Measurements from ENCODE around the gene SLC36A2.
"Not testable (repeated sequence)": the region's sequence is repeated elsewhere in the genome, so short reads cannot be mapped to it uniquely, and the experiment has no call there.

Gene SLC36A2

GRCh38 chr5:151320481-151320880 lies 26.9 kb downstream of the SLC36A2 start:
- no peak overlapping the region for H3K9ac ChIP-seq (ENCODE audit: low read length)
- no peaks in the 10 kb centered on the region for H3K4me1 ChIP-seq (ENCODE audit: control insufficient read depth, insufficient read depth, low read length)
- no peaks in the 10 kb centered on the region for H3K36me3 ChIP-seq (ENCODE audit: control insufficient read depth, insufficient read depth, low read length)
- H3K9me3 ChIP-seq (ENCODE audit: control insufficient read depth, low read length) = no peaks in the 10 kb centered on the region
- H3K27me3 ChIP-seq (ENCODE audit: control insufficient read depth, insufficient read depth, low read length) = no peaks in the 10 kb centered on the region
- no peak overlapping the region for H3K4me3 ChIP-seq (ENCODE audit: low read length)

- no peak overlapping the region for H3K9ac ChIP-seq (ENCODE audit: low read length)
Observed at GRCh38 chr5:151318850-151319732, 28.3 kb downstream of the SLC36A2 start.

GRCh38 chr5:151317871-151318270 lies 29.5 kb downstream of the SLC36A2 start:
- no peaks in the 10 kb centered on the region for H3K4me1 ChIP-seq (ENCODE audit: control insufficient read depth, insufficient read depth, low read length)
- H3K27me3 ChIP-seq (ENCODE audit: control insufficient read depth, insufficient read depth, low read length) = no peaks in the 10 kb centered on the region
- H3K9ac ChIP-seq (ENCODE audit: low read length) = no peak overlapping the region
- H3K9me3 ChIP-seq (ENCODE audit: control insufficient read depth, low read length) = no peaks in the 10 kb centered on the region
- no peaks in the 10 kb centered on the region for H3K36me3 ChIP-seq (ENCODE audit: control insufficient read depth, insufficient read depth, low read length)
- no peak overlapping the region for H3K4me3 ChIP-seq (ENCODE audit: low read length)

More at GRCh38 chr5:151318850-151319732, 28.3 kb downstream of the SLC36A2 start:
- no peaks in the 10 kb centered on the region for H3K27me3 ChIP-seq (ENCODE audit: control insufficient read depth, insufficient read depth, low read length)
- no peaks in the 10 kb centered on the region for H3K9me3 ChIP-seq (ENCODE audit: control insufficient read depth, low read length)
- H3K4me3 ChIP-seq (ENCODE audit: low read length) = no peak overlapping the region
- H3K36me3 ChIP-seq (ENCODE audit: control insufficient read depth, insufficient read depth, low read length) = no peaks in the 10 kb centered on the region
- H3K4me1 ChIP-seq (ENCODE audit: control insufficient read depth, insufficient read depth, low read length) = no peaks in the 10 kb centered on the region

- Histone ChIP-seq H3K9me3 (ENCODE audit: control insufficient read depth, low read length) (no peaks in the 10 kb centered on the region), H3K9ac (ENCODE audit: low read length) (no peak overlapping the region), H3K4me3 (ENCODE audit: low read length) (no peak overlapping the region), H3K36me3 (ENCODE audit: control insufficient read depth, insufficient read depth, low read length) (no peaks in the 10 kb centered on the region), H3K4me1 (ENCODE audit: control insufficient read depth, insufficient read depth, low read length) (no peaks in the 10 kb centered on the region), H3K27me3 (ENCODE audit: control insufficient read depth, insufficient read depth, low read length) (no peaks in the 10 kb centered on the region)
Observed at GRCh38 chr5:151315998-151316597, 31.3 kb downstream of the SLC36A2 start.

- Histone ChIP-seq H3K9me3 (ENCODE audit: control insufficient read depth, low read length) (no peaks in the 10 kb centered on the region), H3K4me1 (ENCODE audit: control insufficient read depth, insufficient read depth, low read length) (no peaks in the 10 kb centered on the region), H3K36me3 (ENCODE audit: control insufficient read depth, insufficient read depth, low read length) (no peaks in the 10 kb centered on the region), H3K9ac (ENCODE audit: low read length) (no peak overlapping the region), H3K4me3 (ENCODE audit: low read length) (no peak overlapping the region), H3K27me3 (ENCODE audit: control insufficient read depth, insufficient read depth, low read length) (no peaks in the 10 kb centered on the region)
Observed at GRCh38 chr5:151313357-151313756, 34.0 kb downstream of the SLC36A2 start.

GRCh38 chr5:151312756-151313324 lies 34.5 kb downstream of the SLC36A2 start:
- H3K4me3 ChIP-seq (ENCODE audit: low read length) = no peak overlapping the region
- no peak overlapping the region for H3K9ac ChIP-seq (ENCODE audit: low read length)
- H3K36me3 ChIP-seq (ENCODE audit: control insufficient read depth, insufficient read depth, low read length) = no peaks in the 10 kb centered on the region
- no peaks in the 10 kb centered on the region for H3K9me3 ChIP-seq (ENCODE audit: control insufficient read depth, low read length)
- no peaks in the 10 kb centered on the region for H3K4me1 ChIP-seq (ENCODE audit: control insufficient read depth, insufficient read depth, low read length)
- H3K27me3 ChIP-seq (ENCODE audit: control insufficient read depth, insufficient read depth, low read length) = no peaks in the 10 kb centered on the region

- no peaks in the 10 kb centered on the region for H3K9me3 ChIP-seq (ENCODE audit: control insufficient read depth, low read length)
- no peak overlapping the region for H3K4me3 ChIP-seq (ENCODE audit: low read length)
- H3K27me3 ChIP-seq (ENCODE audit: control insufficient read depth, insufficient read depth, low read length) = no peaks in the 10 kb centered on the region
- no peak overlapping the region for H3K9ac ChIP-seq (ENCODE audit: low read length)
- no peaks in the 10 kb centered on the region for H3K4me1 ChIP-seq (ENCODE audit: control insufficient read depth, insufficient read depth, low read length)
- no peaks in the 10 kb centered on the region for H3K36me3 ChIP-seq (ENCODE audit: control insufficient read depth, insufficient read depth, low read length)
Observed at GRCh38 chr5:151310932-151311331, 36.4 kb downstream of the SLC36A2 start.

- H3K9me3 ChIP-seq (ENCODE audit: control insufficient read depth, low read length); H3K4me1 ChIP-seq (ENCODE audit: control insufficient read depth, insufficient read depth, low read length); H3K27me3 ChIP-seq (ENCODE audit: control insufficient read depth, insufficient read depth, low read length); H3K36me3 ChIP-seq (ENCODE audit: control insufficient read depth, insufficient read depth, low read length); H3K9ac ChIP-seq (ENCODE audit: low read length); H3K4me3 ChIP-seq (ENCODE audit: low read length): not testable (repeated sequence)
Observed at GRCh38 chr5:151309821-151310220, 37.5 kb downstream of the SLC36A2 start.

- H3K27me3 ChIP-seq (ENCODE audit: control insufficient read depth, insufficient read depth, low read length); H3K9ac ChIP-seq (ENCODE audit: low read length); H3K36me3 ChIP-seq (ENCODE audit: control insufficient read depth, insufficient read depth, low read length); H3K4me1 ChIP-seq (ENCODE audit: control insufficient read depth, insufficient read depth, low read length); H3K4me3 ChIP-seq (ENCODE audit: low read length); H3K9me3 ChIP-seq (ENCODE audit: control insufficient read depth, low read length): not testable (repeated sequence)
Observed at GRCh38 chr5:151309266-151309665, 38.1 kb downstream of the SLC36A2 start.

- no peaks in the 10 kb centered on the region for H3K9me3 ChIP-seq (ENCODE audit: control insufficient read depth, low read length)
- no peak within 1 kb of the TSS for H3K4me3 ChIP-seq (ENCODE audit: low read length)
- H3K9ac ChIP-seq (ENCODE audit: low read length) = no peak within 1 kb of the TSS
- no peaks in the 10 kb centered on the region for H3K4me1 ChIP-seq (ENCODE audit: control insufficient read depth, insufficient read depth, low read length)
- no peaks in the 10 kb centered on the region for H3K36me3 ChIP-seq (ENCODE audit: control insufficient read depth, insufficient read depth, low read length)
- H3K27me3 ChIP-seq (ENCODE audit: control insufficient read depth, insufficient read depth, low read length) = no peaks in the 10 kb centered on the region
Observed at GRCh38 chr5:151303666-151304065, 43.7 kb downstream of the SLC36A2 start, which contains the start of gene SLC36A3. Gene SLC36A3, minus strand, starts transcription at chr5:151303766. Its CDS starts 412 bp downstream, at chr5:151303354.

- Histone ChIP-seq H3K4me3 (ENCODE audit: low read length) (no peak overlapping the region), H3K36me3 (ENCODE audit: control insufficient read depth, insufficient read depth, low read length) (no peaks in the 10 kb centered on the region), H3K9me3 (ENCODE audit: control insufficient read depth, low read length) (no peaks in the 10 kb centered on the region), H3K27me3 (ENCODE audit: control insufficient read depth, insufficient read depth, low read length) (peaks cover 3% of the 10 kb centered on the region), H3K4me1 (ENCODE audit: control insufficient read depth, insufficient read depth, low read length) (peaks cover 4% of the 10 kb centered on the region), H3K9ac (ENCODE audit: low read length) (no peak overlapping the region)
Observed at GRCh38 chr5:151298063-151298855, 49.1 kb downstream of the SLC36A2 start.

All from mucosa of stomach (tissue), 1 donor.